Hematopoietic multipotent progenitor cell treated with erythropoietin and hydrocortisone succinate and interleukin-3 and kit ligand, for 4 days (in vitro differentiated cells): ENCODE data around the gene LILRB4.
"Not testable (repeated sequence)": the region's sequence is repeated elsewhere in the genome, so short reads cannot be mapped to it uniquely, and the experiment has no call there.

Source experiments
- DNase-seq: peaks from one replicate; pipeline ENCODE4 v3.0.0-alpha.2; 2015

Gene LILRB4

GRCh38 chr19:54662730-54663129, at the start of gene LILRB4:
TSS of gene LILRB4 (plus strand) at chr19:54662985. CDS start at chr19:54663034, 49 bp downstream.
- DNase-seq: no peak

DNA sequence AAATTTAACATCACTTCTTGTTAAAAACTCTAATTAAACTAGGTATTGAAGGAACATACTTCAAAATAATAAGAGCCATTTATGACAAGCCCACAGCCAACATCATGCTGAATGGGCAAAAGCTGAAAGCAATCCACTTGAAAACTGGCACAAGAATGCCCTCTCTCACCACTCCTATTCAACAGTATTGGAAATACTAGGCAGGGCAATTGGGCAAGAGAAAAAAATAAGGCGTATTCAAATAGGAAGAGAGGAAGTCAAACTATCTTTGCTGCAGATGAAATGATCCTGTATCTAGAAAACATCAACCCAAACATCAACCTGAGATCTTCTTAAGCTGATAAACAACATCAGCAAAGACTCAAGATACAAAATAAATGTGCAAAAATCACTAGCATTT, 48.1 kb upstream of the LILRB4 start:
- no peak for DNase-seq

- DNase-seq: no peak
Measured at GRCh38 chr19:54616057-54616456, 46.7 kb upstream of the LILRB4 start.

DNA sequence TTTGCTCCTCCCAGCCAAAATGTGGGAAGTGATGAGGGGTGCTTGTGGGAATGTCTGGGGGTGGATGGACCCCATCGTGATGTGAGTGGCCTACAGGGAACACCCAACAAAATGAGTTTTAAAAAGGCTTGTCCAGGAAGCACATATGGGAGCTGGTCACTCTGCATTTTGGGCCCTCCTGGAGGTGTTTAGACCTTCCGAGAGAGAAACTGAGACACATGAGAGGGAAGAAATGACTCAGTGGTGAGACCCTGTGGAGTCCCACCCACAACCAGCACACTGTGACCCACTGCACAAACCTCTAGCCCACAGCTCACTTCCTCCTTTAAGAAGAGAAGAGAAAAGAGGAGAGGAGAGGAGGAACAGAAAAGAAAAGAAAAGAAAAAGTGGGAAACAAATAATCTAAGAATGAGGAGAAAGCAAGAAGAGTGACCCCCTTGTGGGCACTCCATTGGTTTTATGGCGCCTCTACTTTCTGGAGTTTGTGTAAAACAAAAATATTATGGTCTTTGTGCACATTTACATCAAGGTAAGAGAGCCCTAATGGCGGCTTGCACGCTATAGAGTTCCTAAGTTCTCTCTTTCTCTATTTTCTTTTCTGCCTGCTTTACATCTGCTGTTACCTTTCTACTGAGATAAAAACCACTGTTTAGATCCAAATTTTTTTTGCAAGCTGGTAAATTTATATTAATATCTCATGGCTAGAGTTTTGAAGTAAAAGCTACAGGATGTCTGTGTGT, 45.8 kb upstream of the LILRB4 start:
- no peak for DNase-seq

DNA sequence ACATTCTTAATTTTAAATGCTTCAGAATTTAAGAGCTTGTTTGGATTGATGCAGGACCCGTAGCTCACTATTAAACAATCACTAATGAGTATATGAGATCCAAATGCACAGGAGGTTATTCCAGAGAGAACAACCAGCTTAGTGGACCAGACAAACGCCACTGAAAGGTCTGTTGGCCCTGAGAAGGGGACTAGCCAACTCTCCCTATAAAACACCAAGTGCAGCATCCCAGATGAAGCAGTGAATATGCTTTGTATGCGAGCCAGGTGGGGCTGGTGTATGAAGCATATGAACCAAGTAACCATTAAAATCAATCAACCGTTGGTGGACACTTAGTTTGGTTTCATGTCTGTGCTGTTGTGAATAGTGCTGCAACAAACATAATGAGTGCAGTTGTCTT, 42.3 kb upstream of the LILRB4 start:
- no peak for DNase-seq

- DNase-seq: no peak
Measured at GRCh38 chr19:54622431-54622830, 40.4 kb upstream of the LILRB4 start.

- DNase-seq: not testable (repeated sequence)
Measured at GRCh38 chr19:54624234-54624633, 38.6 kb upstream of the LILRB4 start.

GRCh38 chr19:54624934-54625730, 37.7 kb upstream of the LILRB4 start:
- not testable (repeated sequence) for DNase-seq

- DNase-seq: no peak
Measured at GRCh38 chr19:54626757-54627156, 36.0 kb upstream of the LILRB4 start.

DNA sequence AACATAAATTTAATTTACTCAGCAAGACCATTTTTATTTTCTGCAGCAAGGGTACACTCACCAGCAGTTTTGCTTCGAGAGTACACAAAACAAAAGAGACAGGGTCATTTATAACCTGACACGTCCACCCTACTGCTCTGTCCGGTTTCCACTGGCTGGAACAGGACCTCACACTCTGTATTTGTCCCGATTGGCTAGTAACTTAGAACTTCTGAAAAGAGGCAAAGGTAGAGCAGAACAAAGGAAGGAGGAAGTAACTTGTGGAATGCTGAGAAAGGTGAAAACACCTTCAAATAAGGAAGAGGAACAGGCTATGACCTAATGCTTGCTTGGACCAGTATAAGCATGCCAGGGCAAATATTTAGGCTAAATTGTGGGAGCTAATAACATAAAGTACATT, 34.9 kb upstream of the LILRB4 start:
- not testable (repeated sequence) for DNase-seq

DNA sequence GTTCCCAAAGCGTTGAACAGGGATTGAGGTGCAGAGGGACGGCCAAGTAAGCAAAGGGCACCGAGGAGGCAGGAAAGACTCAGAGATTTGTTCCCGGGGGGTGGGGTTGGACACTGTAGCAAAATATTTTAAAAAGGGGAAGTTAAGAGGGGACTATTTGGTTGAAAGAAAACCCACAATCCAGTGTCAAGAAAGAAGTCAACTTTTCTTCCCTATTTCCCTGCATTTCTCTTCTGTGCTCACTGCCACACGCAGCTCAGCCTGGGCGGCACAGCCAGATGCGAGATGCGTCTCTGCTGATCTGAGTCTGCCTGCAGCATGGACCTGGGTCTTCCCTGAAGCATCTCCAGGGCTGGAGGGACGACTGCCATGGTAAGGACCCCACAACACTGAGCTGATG, 32.5 kb upstream of the LILRB4 start, which contains the start of gene LILRB1:
LILRB1 (plus strand) TSS at position 223 of the 400 bp plus-strand sequence. CDS start 590 bp downstream, outside the sequence.
- DNase-seq: peak; percentile 52

- no peak for DNase-seq
Measured at GRCh38 chr19:54630782-54631181, 32.0 kb upstream of the LILRB4 start.

- not testable (repeated sequence) for DNase-seq
Measured at GRCh38 chr19:54631489-54632337, 31.1 kb upstream of the LILRB4 start.

DNA sequence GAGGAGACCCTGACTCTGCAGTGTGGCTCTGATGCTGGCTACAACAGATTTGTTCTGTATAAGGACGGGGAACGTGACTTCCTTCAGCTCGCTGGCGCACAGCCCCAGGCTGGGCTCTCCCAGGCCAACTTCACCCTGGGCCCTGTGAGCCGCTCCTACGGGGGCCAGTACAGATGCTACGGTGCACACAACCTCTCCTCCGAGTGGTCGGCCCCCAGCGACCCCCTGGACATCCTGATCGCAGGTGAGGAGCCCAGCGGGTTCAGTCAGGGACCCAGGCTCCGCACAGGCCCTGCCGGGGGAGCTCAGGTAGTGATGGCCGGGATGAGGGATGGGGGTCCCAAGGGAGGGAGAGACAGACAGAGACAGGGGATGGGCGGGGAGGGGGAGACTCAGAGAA, 30.3 kb upstream of the LILRB4 start:
- DNase-seq: not testable (repeated sequence)

DNA sequence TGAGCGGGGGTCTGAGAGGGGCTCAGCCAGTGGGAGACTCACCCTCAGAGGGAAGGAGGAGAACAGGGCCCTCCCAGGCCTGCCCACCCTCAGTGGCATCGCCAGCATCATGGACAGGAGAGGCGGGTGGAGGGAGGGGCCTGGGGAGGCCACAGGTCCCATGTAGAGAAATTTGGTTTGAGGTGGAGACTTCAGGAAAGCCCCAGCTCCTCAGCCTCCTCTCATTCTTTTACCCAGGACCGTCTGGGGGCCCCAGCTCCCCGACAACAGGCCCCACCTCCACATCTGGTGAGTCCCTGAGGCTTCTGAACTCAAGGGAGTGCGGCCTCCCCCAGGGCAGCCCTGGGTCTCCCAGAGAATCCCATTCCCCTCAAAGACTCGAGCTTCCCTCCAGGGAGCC, 29.4 kb upstream of the LILRB4 start:
- no peak for DNase-seq

GRCh38 chr19:54636081-54636480, 26.7 kb upstream of the LILRB4 start:
- not testable (repeated sequence) for DNase-seq

DNA sequence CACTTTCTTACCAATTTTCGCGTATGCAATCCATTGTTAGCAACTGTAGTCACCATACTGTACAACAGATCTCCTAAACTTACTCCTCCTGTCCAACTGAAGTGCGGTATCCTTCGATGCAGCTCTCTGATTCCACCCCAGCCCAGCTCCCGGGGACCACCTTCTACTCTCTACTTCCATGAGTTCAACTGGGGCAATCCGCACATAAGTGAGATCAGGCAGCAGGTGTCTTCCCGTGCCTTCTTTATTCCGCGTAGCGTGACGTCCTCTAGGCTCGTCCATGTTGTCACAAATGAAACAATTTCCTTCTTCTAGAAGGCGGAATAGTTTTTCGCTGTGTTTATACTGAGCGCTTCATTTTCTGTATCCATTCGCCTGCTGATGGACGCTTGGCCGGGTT, 24.1 kb upstream of the LILRB4 start:
- no peak for DNase-seq

DNA sequence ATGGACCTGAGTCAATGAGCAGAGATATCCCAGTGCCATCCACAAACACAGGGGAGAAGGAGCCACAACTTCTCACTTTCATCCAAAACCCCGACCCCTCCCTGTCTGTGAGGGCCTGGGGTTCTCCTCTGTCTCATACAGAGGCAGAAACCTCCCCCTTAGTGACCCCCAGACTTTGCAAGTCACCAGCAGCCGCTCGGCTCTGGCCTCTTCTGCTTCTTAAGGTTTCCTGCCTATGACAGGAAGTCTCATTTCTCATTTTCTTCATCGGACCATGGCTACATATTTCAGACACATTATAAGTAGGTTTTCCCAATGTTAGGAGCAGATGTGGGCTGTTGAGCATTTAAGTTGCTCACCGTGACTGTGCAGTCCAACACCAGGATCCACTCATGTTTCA, 19.8 kb upstream of the LILRB4 start:
- DNase-seq: peak; percentile 5

GRCh38 chr19:54643583-54643982, 19.2 kb upstream of the LILRB4 start:
- not testable (repeated sequence) for DNase-seq

- no peak for DNase-seq
Measured at GRCh38 chr19:54644056-54644455, 18.7 kb upstream of the LILRB4 start.

DNA sequence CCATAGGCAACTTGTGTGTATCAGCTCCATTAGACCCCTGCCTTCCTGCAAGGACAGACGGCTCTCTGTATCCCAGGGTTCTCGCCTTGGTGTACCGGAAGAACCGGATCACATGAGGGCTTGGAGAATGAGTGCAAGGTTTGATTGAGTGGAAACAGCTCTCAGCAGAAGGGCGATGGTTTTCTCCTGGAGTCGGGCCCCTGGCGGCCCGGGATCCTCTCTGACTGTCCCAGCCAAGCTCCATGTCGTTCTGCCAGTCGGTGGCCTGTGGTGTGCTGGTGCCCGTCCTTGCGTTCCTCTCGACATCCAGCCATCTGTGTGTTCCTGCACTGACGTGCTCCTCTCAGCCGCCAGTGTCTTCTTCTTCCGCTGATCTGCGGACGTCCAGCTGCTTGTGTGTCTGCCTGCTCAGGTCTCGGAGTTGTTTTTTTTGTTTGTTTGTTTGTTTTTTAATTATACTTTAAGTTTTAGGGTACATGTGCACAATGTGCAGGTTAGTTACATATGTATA, 16.4 kb upstream of the LILRB4 start:
- DNase-seq: no peak

DNA sequence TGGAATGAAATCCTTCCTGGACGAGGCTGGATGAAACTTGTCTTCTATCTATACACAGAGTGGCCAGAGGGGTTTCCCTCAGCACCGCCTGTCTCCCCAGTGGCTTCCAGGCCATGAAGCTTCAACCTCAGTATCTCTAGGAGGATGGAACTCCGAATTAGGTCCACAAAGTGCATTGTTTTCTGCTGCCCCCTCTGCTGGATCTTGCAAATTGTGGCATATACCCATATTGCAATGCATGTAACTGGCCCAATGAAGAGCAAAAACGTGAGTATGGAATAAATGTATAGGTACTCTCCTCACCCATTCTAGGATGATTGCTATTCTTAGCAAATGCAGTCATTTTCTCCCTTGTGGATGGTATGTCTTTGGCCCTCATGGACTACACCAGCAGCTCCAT, 14.7 kb upstream of the LILRB4 start:
- no peak for DNase-seq

DNA sequence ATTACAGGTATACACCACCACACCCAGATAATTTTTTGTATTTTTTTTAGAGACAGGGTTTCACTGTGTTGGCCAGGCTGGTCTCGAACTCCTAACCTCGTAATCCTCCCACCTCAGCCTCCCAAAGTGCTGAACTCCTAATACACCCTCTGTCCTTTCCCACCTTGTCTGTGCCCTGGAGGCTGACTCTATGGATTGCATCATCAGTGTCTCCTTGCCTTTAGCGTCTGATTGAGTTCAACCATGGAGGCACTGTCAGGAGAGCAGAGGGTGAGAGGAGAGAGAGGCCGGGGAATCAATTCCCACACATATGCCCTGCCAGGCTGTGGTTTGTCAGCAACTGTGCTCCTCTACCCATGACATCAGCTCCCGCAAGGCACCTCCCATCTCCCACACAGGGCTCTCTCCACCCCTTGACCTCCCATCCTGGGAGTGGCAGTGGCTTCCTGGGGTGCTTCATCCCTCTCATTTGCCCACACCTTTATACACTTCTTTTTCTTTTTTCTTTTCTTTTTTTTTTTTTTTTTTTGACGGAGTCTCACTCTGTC, 12.6 kb upstream of the LILRB4 start:
- DNase-seq: no peak
